ENCODE measurements around the gene PLCL1. TPM values are rescaled to one million over a fixed set of nuclear protein-coding genes. Genes with fewer than 3 reads are reported as not detected.

The PLCL1 gene
- total and polyA plus RNA-seq, 2 donors (not counting 3 experiments of a cell fraction or from before 2014, with no cell fraction given): 0.79 to 3.4 TPM

GRCh38 chr2:197914778-197915177 is 110.4 kb downstream of the PLCL1 start:
- dilution Hi-C loops (cut with MboI; ENCODE audit: extremely low pct_ligation_motif_present, low sequenced_read_pairs) (no loop called here), intact Hi-C loops (cut with micrococcal nuclease) (no loop called here)
- BruUV-seq (replicated peaks): no TSS peak
- H3K79me2 ChIP-seq (ENCODE audit: control insufficient read depth, insufficient read depth, low read length): no peaks in the 10 kb centered on the region
- no peak overlapping the region for H3K9ac ChIP-seq (replicated peaks; ENCODE audit: extremely low read depth, insufficient read depth, low read length)
- DNase-seq (ENCODE audit: low read depth, low spot score) (no peak), FAIRE-seq (no peak)
- no peak overlapping the region for H2AFZ ChIP-seq (ENCODE audit: low read depth, low read length)
- H3K27ac ChIP-seq (ENCODE audit: insufficient read depth, low read depth, low read length): no peak overlapping the region
- no peaks in the 10 kb centered on the region for H3K9me3 ChIP-seq (replicated peaks; ENCODE audit: control insufficient read depth, insufficient read depth, low read length)
- no peaks in the 10 kb centered on the region for H3K36me3 ChIP-seq (ENCODE audit: control insufficient read depth in 2 of 2, extremely low read depth in 1 of 2, insufficient read depth in 2 of 2, low read length in 2 of 2)
- no peak overlapping the region for H3K4me3 ChIP-seq (replicated peaks in 1 of 3; ENCODE audit: insufficient read depth in 1 of 3, low read depth in 1 of 3, low read length in 3 of 3)
- CTCF ChIA-PET: interaction anchor here (0.6 to 1.5 kb wide), 2 partner anchors 8 to 101 kb away, joined by 3 to 6 read pairs; no protein-coding TSS in a partner anchor
- POLR2A ChIA-PET: no interaction called here
- H3K4me1 ChIP-seq (ENCODE audit: control insufficient read depth, extremely low read depth, insufficient read depth, low read length): peaks cover 5% of the 10 kb centered on the region
- TF ChIP-seq POLR2A (IDR thresholded peaks at IDR 0.05; ENCODE audit: low read depth, low read length) (no peak), MYC (IDR thresholded peaks at IDR 0.05; ENCODE audit: low read depth, low read length) (no peak), JUN (IDR thresholded peaks at IDR 0.05; ENCODE audit: borderline replicate concordance, insufficient read depth, insufficient read length, low read depth) (no peak), FOS (IDR thresholded peaks at IDR 0.05; ENCODE audit: borderline replicate concordance, insufficient read depth, low read length) (no peak), MAX (IDR thresholded peaks at IDR 0.05; ENCODE audit: insufficient read depth, insufficient read length) (no peak), GATA2 (IDR thresholded peaks at IDR 0.05; ENCODE audit: insufficient read depth, insufficient read length, low read depth, low read length) (no peak), EZH2 (IDR thresholded peaks at IDR 0.05; ENCODE audit: borderline replicate concordance, low read depth, low read length, severe bottlenecking) (no peak), CTCF (IDR thresholded peaks at IDR 0.05; ENCODE audit: extremely low read depth in 1 of 2, insufficient read depth in 1 of 2, low read depth in 1 of 2, low read length in 2 of 2) (no peak), POLR2AphosphoS5 (IDR thresholded peaks at IDR 0.05; ENCODE audit: insufficient read depth, low read depth, low read length) (no peak)
- no peaks in the 10 kb centered on the region for H3K27me3 ChIP-seq (ENCODE audit: control insufficient read depth in 2 of 2, insufficient read depth in 2 of 2, low read length in 2 of 2)
- no peaks in the 10 kb centered on the region for H4K20me1 ChIP-seq (replicated peaks; ENCODE audit: control insufficient read depth, extremely low read depth, insufficient read depth, low read length)
- no peak overlapping the region for H3K4me2 ChIP-seq (ENCODE audit: insufficient read depth, low read length)
- H3K9me1 ChIP-seq (replicated peaks; ENCODE audit: control insufficient read depth, extremely low read depth, insufficient read depth, low read length): no peaks in the 10 kb centered on the region
